Measurements from ENCODE around the gene NPB.

Gene NPB

DNA sequence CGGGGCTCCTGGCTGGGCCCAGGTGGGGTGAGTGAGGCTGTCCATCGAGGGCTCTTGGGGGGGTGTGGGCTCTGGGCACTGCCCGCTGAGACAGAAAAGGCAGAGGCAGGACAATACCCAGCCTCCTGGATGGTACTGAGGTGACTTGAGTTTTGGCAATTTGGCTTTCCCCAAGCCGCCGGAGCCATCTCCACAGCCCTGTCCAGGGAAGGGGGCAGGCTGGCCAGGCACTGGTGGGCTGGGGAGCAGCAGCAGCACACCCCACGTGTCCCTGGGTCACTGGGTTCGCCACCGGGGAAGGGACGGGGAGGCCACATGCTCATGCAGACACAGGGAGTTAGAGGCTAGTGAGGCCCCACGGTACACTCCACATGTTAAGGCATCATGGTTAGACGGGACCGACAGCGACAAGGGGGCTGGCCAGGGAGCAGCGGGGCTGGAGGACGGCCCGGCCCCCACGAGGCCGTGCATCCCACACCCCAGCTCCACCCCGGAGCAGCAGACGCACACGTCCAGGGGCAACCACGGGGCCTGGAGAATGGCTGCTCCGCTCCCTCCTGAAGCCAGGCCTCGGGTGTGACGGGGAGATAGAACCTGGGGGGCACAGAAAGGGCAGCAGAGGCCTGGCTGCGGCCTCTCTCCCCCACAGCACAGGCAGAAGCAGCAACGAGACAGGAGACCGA is 33.9 kb upstream of the NPB start:
- DNase-seq (ENCODE audit: low spot score) (peak; percentile 73), ATAC-seq (ENCODE audit: low read depth) (peak; percentile 7)
- Histone ChIP-seq H3K36me3 (ENCODE audit: low read depth) (peaks cover 60% of the 10 kb centered on the region), H3K27ac (ENCODE audit: poor library complexity, severe bottlenecking) (peak overlapping the region; percentile 98), H3K4me1 (ENCODE audit: insufficient read depth, poor library complexity, severe bottlenecking) (peaks cover 31% of the 10 kb centered on the region), H3K27me3 (ENCODE audit: insufficient read depth, poor library complexity, severe bottlenecking) (no peaks in the 10 kb centered on the region), H3K9me3 (ENCODE audit: severe bottlenecking) (no peaks in the 10 kb centered on the region), H3K4me3 (ENCODE audit: severe bottlenecking) (no peak overlapping the region)
- TF ChIP-seq, protein P1, sequence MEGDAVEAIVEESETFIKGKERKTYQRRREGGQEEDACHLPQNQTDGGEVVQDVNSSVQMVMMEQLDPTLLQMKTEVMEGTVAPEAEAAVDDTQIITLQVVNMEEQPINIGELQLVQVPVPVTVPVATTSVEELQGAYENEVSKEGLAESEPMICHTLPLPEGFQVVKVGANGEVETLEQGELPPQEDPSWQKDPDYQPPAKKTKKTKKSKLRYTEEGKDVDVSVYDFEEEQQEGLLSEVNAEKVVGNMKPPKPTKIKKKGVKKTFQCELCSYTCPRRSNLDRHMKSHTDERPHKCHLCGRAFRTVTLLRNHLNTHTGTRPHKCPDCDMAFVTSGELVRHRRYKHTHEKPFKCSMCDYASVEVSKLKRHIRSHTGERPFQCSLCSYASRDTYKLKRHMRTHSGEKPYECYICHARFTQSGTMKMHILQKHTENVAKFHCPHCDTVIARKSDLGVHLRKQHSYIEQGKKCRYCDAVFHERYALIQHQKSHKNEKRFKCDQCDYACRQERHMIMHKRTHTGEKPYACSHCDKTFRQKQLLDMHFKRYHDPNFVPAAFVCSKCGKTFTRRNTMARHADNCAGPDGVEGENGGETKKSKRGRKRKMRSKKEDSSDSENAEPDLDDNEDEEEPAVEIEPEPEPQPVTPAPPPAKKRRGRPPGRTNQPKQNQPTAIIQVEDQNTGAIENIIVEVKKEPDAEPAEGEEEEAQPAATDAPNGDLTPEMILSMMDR (IDR thresholded peaks at IDR 0.05; ENCODE audit: poor library complexity, severe bottlenecking): no peak

DNA sequence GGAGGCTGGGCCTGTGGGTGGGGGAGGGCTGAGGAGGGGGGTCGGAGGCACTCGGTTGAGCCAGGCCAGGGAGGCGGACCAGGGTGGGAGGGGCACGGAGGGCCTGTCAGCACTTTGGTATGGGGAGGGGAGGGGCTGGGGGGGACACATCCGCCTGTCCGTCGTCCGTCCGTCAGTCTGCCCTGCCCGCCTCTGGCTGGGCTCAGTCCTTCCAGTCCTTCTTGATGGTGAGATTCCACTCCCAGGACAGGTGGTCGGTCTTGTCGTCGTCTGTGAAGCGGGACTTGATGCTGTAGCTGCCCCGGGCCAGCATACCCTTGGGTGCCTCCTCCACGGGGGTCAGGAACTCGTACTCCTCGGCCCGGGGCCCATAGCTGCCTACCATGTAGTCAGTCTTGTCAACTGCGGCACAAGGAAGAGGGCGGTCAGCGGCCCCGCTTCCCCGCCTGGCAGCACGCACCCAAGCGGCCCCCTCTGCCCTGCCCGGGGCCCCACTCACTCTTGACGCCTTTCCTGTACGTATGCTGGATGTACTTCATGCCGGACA is 33.3 kb upstream of the NPB start:
- H3K27ac ChIP-seq (ENCODE audit: poor library complexity, severe bottlenecking): peak overlapping the region; percentile 98
- H3K27me3 ChIP-seq (ENCODE audit: insufficient read depth, poor library complexity, severe bottlenecking): no peaks in the 10 kb centered on the region
- peak overlapping the region; percentile 82 for H3K4me3 ChIP-seq (ENCODE audit: severe bottlenecking)
- H3K36me3 ChIP-seq (ENCODE audit: low read depth): peaks cover 54% of the 10 kb centered on the region
- DNase-seq (ENCODE audit: low spot score) (peak; percentile 96), ATAC-seq (ENCODE audit: low read depth) (peak; percentile 36)
- H3K9me3 ChIP-seq (ENCODE audit: severe bottlenecking): no peaks in the 10 kb centered on the region
- TF ChIP-seq, protein P1 (IDR thresholded peaks at IDR 0.05; ENCODE audit: poor library complexity, severe bottlenecking): no peak
- peaks cover 31% of the 10 kb centered on the region for H3K4me1 ChIP-seq (ENCODE audit: insufficient read depth, poor library complexity, severe bottlenecking)

DNA sequence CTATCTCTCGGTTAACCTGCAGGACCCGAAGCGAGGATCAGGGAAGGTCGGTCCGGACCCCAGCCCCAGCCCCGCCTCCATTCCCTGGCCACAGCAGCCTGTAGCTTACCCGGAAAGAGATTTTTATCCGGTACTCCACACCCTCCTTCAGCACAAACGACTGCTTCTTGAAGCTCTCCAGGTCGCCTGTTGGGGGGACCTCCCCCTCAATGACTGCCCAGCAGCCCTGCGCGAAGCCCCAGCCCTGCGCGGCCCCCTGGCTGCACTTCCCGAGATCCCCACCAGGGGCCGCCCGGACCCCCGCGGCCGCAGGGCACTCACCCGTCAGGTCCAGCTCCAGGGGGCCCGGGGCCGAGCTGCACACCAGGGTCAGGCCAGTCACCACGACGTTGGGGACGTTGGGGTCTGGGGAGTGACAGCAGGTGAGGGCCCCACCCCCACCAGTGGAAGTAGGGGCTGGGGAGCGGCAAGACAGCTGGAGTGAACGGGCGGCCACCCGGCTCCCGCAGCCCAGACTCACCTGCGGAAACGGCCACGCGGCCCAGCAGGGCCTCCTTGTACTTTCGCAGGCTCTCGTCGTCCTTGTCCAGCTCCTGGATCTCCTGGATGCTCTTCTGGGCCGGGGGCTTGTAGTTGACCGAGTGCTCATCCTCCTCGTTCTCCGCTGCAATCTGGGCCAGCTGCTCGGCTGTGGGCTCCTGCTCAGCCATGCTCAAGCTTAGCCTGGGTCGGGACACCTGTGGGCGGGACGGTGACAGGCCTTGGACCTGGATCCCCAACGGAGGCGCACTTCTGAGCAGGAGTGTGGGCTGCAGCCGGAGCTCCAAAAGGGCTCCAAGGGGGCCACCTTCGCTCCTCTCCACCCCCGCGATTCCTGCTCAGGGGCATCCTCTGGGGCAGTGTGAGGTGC is 32.6 kb upstream of the NPB start:
- DNase-seq (ENCODE audit: low spot score) (peak; percentile 75), ATAC-seq (ENCODE audit: low read depth) (no peak)
- peaks cover 47% of the 10 kb centered on the region for H3K36me3 ChIP-seq (ENCODE audit: low read depth)

DNA sequence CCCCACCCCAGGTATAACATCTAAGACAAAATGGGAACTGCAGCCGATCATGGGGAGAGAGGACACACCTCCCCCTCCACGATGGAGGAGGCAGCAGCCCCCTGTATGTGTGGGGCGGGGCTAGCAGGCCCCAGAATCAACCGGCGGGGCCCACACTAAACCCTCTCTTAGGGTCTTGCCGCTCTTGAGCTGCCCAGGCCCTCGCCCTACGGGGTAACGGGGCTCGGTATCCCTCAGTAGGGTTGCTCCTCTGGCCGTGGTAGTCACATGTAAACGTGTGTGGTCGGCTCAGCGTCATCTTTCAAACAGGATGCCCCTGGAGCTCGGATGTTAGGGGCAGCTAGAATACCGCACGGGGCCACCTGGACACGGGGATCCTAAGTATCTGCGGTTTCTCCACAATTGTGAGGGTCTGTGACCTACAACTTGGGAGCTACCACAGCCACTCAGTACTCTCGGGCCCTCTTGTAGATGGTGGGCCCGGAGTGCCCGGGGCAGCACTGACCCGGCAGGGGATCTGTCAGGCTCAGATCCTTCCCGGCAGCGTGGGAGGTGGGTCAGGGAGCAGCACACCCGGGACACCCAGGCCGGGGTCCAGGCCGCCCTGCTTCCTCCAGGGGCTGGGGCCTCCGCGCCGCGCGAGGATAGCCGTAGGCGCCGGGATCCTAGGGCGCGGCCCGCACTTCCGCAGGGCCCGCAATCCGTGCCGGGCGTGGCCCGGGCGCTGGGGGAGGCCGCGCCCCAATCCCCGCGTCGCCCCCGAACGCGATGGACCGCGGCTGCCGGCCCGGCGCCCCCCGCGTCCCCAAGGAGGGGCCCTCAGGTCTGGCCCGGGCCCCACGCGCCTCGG is 31.7 kb upstream of the NPB start:
- Histone ChIP-seq H3K9me3 (ENCODE audit: severe bottlenecking) (no peaks in the 10 kb centered on the region), H3K4me1 (ENCODE audit: insufficient read depth, poor library complexity, severe bottlenecking) (peaks cover 31% of the 10 kb centered on the region), H3K36me3 (ENCODE audit: low read depth) (peaks cover 40% of the 10 kb centered on the region), H3K4me3 (ENCODE audit: severe bottlenecking) (peak overlapping the region; percentile 82), H3K27ac (ENCODE audit: poor library complexity, severe bottlenecking) (peak overlapping the region; percentile 98), H3K27me3 (ENCODE audit: insufficient read depth, poor library complexity, severe bottlenecking) (no peaks in the 10 kb centered on the region)
- no peak for DNase-seq (ENCODE audit: low spot score)
- no peak for ATAC-seq (ENCODE audit: low read depth)
- TF ChIP-seq, protein P1 (IDR thresholded peaks at IDR 0.05; ENCODE audit: poor library complexity, severe bottlenecking): no peak

More for the DNA sequence above, 32.6 kb upstream of the NPB start:
- H3K9me3 ChIP-seq (ENCODE audit: severe bottlenecking): no peaks in the 10 kb centered on the region
- H3K27ac ChIP-seq (ENCODE audit: poor library complexity, severe bottlenecking): peak overlapping the region; percentile 98
- peaks cover 31% of the 10 kb centered on the region for H3K4me1 ChIP-seq (ENCODE audit: insufficient read depth, poor library complexity, severe bottlenecking)
- TF ChIP-seq, protein P1 (IDR thresholded peaks at IDR 0.05; ENCODE audit: poor library complexity, severe bottlenecking): peak; percentile 89
- H3K27me3 ChIP-seq (ENCODE audit: insufficient read depth, poor library complexity, severe bottlenecking): no peaks in the 10 kb centered on the region
- peak overlapping the region; percentile 82 for H3K4me3 ChIP-seq (ENCODE audit: severe bottlenecking)

Measured in RWPE2 (cell line).